Stimulated activated CD4-positive, alpha-beta T cell treated with anti-CD3 and anti-CD28 coated beads, Interleukin-1b, Interleukin-23, amount 100 ng/mL, for 48 hours (primary cell): Measurements from ENCODE around the gene KCNIP3.

Experiments used
- DNase-seq: peaks from one replicate; pipeline ENCODE4 v3.0.0-alpha.2; 2020

The KCNIP3 gene

DNA sequence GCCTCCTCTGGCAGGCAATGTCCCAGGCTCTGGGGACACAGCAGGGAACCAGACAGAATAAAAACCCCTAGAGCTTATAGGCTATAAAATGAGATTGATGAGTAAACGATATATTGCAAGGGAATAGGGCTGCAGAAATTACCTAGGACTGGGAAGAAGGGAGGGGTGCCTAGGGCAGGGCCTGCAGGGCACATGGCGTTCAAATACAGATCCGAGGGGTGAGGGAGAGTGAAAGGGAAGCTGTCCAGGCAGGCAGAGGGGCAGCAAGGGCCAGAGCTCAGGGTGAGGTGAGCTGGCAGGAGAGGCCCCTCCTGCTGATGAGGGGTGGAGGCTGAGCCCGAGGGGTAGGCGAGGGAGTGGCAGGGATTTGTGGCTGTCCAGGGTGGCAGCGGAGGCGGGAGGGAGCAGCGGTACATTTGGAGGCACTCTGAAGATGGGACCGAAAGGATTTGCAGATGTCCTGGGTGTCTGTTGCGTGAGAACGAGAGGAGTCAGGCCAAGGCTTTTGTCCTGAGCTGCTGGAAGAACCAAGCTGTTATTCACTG, 33.7 kb downstream of the KCNIP3 start:
- DNase-seq: no peak

DNA sequence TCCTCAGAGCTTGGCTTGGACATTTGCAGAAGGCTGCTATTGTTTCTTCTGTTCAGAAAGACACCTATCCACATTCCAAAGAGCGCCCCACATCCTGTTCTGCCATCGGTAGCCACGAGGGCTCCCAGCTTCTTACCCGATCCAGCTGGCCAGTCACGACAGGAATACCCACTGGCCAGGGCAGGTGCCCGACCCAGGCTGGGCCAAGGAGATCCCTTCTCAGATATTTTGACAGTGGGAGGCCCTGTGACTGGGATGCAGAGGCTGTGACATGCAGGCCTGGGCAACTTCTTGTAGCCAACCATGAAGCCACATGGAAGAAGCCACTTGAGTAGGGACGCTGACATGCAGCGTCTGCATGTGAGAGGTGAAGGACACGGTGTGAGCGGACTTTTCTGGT, 34.5 kb downstream of the KCNIP3 start:
- DNase-seq: no peak

DNA sequence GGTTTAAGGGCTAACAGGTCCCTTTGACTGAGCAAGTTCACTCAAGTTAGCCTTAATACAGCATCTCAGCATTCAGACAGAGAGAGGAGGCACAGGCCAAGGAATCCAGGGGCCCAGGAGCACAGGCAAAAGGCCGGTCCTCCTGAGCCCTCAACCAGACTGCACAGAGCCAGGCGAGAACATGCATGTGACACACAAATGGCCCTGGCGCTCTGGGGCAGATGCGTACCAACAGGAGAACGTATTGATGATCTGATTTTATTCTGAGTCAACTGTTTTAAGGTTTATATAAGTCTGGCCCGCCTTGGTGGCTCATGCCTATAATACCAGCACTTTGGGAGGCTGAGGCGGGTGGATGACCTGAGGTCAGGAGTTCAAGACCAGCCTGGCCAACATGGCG, 34.9 kb downstream of the KCNIP3 start:
- DNase-seq: no peak

DNA sequence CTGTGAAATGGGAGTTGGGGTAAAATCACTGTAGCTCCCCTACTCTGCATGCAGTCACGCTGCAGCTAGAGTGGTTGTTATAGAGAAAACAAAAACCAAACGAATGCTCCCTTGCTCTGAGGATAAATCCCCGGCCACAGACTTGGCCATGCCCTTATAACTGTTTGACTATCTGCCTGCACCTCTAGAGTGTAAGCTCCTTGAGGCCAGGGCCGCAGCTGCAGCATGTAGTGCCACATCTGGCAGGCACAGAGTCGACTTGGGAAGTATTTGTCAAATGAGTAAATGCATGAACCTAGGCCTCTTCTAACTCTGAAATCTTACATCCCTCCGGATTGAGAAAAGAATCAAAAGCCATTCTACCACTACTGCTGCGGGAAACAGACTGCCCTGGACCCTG, 35.9 kb downstream of the KCNIP3 start:
- DNase-seq: no peak

DNA sequence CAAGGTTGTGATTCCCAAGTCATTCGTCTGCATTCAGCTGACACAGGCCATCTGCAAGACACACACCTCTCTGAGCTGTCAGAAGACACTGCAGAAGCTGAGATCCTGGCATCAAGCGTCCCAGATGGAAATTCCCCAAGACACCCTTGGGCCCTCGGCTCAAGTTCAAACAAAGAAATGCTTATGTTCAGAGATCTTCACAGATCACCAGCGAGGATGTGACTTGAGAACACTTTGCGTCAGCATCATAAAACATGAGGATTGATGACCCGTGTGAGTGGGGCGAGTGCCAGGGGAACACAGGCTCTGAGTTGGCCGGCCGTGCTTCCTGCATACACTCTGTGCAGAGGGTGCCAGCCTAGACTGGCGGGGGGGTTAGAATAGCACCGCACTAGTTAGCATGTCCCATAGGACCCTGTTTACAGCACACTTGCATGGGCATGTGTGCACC, 36.8 kb downstream of the KCNIP3 start:
- no peak for DNase-seq

DNA sequence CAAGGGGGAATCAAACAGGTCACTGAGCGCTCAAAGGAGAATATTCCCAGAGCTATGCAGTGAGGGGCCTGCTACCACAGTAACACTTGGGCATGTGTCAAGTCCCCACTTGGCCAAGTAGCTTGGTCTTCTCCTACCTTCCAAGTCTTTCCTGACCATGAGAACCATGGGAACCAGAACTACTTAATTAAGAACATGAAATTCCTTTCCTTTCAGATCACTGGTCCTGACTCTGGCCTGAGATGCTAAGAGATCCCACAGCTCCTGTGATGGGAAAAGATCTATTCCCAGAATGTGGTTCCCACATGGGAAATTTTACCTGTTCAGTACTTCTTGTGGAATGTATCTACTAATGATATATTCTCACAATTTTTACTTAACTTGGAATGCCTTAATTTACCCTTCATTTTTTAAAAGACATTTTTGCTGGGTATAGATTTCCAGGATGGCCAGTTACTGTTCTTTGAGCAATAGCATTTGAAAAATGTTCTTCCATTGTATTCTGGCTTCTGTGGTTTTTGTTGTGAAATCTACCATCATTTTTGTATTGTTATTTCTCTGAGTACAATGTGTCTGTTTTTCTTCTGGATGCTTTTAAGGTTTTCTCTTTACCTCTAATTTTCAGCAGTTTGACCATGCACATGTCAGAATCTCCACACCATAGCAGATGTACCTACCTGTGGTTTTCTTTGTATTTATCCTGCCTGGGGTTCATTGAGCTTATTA, 37.9 kb downstream of the KCNIP3 start:
- no peak for DNase-seq

DNA sequence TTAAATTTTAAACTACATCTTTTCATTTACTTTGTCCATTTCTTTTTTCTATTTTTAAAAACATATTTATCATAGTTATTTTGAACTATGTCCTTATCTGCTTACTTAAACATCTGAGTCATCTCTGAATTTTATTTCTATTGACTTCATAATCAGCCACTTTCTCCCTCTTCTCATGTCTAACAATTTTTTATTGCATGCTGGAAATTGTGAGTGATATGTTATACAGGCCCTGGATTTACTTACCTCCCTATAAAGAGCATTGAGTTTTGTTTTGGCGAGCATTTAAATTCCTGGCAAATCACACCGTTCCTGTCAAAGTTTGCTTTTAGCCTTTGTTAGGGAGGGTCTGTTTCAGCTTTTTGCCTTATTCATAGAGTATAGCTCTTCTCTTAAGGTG, 39.3 kb downstream of the KCNIP3 start:
- DNase-seq: no peak

DNA sequence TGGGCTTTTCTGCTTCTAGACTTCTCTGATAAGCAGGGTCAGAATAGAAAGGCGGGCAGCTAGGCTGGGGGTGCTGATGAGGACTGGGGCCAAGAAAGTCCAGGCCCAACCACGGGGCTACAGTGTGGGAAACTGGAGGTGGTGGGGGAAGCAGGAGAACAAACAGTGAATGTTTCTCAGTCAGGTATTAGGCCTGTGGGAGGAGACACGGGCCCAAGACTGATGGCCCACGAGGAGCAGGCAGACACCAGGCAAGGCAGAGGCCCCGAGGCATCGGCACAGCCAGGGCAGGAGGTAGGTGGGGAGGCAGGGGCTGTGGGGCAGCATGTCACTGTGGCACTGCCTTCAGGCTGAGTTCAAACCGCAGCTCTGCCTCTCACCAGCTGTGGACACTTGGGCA, 40.7 kb downstream of the KCNIP3 start:
- no peak for DNase-seq

DNA sequence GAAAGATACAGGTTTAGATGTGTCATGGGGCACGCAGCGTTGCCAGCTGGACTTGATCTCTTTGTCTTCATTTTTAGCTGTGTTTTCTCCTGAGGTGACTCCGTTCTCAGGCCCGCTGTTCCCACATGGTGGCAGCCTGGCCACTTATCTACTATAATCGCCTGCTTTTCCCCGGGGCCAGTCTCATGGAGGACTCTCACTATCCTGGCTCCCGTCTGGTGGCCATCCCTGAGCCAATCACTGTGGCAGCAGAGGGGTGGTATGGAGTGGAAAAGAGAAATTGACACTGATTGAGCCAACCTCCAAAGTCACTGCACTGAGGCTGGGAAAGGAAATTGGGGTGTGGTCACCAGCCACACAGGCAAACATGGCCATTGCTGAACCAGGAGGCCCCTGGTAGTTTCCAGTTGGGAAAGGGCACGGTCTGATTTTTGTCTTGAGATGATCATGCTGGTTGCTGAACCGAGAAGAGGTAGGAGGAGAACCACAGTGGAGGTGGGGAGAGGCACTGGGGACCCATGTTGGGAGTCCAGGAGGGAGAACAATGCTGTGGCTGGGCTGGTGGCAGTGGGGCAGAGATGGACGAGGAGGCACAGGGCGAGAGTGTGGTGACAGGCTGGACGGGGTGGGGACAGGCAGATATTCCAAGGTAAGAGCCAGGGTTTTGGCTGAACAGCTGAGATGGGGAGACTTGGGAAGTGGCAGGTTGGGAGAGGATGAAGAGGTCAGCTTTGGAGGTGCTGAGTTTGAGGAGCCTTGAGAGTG, 45.6 kb downstream of the KCNIP3 start:
- DNase-seq: no peak

DNA sequence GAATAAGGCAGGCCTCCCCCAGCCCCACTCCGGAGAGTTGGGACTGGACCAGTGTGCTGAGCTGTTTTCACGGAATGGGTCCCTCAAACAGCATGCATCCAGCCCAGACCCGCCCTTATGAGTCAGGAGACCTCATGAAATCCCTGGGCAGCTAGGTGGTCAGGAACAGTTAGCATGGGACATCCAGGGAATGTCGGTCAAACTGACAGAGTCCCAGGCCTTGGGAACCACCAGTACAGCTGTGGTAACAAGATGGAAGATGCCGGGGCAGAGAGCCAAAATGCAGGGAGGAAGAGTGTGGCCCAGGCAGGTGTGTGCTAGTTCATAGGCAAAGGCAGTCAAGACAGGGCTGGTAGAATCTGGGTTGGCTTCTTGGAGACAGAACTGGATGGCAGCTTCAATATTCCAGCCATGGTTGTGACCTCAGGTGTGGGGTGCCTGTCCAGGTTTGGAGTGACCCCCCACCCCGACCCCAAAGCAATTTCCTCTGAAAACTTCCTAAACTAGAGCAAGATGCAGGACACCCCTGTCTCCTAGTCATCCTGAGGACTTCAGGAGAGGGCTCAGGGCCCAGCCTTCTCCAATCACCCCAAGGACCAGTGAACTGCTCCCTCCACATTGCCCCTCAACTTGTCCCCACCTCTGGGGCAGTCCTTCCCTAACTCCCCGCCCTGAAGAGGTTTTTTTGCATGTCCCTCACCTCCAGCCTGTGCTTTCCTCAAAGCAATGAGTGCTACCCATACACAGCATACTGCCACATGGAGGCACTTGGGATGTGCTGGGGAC, 46.5 kb downstream of the KCNIP3 start:
- no peak for DNase-seq

DNA sequence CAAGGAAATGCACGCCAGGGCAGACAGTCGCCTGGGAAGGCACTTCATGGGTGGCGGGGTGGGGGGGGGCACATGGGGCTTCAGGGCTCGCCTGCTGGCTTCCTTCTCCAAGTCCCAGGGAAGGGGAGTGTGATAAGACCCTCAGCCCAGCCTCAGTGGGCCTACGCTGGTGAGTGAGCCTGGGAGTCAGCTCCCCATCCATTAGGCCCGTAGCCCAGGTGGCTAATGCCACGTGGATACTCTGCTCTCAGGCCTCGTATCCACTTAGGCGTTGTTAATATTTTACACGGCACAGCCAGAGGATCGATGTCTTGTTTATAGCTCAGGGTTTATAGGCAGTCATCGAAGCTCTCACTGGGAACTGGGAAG, 47.1 kb downstream of the KCNIP3 start:
- no peak for DNase-seq

DNA sequence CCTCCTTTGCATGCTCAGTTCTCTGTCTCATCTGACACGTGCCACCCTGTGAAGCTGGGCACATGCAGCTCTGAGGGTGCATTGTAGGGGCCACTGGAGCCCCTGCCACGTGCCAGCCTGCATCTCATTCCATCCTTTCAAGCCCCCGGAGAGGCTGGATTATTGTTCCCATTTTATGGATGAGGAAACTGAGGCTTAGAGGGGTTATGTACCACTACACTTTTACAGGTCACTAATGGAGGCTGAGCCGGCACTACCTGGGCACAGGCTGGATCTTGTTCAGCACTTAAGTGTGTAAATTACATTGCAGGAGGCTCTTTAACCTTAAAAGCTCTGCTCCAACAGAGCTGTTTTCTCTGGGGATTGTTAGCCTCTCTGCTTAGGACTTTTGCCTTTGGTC, 47.5 kb downstream of the KCNIP3 start:
- no peak for DNase-seq

DNA sequence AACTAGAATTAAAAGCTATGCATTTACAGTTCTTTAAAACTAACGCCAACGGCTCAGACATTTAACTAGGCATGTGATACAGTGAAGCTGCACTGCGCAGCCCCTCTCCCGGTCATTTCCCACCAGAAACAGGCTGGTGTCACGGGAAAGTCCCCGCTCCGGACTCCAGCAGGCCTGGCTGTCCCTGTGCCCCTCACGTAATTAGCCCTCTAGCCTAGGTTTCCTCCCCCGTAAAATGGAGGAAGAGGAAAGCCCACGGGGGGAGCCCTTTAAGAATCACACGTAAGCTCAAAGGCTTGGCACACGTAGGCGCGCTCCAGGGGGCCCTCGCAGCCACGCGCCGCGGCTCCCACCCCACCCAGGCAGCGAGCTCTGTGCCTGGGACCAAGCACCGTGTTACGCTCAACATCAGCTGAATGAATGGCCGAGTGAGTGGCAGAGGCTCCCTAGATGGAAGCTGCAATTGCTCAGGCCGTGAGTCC, 48.0 kb downstream of the KCNIP3 start:
- no peak for DNase-seq

DNA sequence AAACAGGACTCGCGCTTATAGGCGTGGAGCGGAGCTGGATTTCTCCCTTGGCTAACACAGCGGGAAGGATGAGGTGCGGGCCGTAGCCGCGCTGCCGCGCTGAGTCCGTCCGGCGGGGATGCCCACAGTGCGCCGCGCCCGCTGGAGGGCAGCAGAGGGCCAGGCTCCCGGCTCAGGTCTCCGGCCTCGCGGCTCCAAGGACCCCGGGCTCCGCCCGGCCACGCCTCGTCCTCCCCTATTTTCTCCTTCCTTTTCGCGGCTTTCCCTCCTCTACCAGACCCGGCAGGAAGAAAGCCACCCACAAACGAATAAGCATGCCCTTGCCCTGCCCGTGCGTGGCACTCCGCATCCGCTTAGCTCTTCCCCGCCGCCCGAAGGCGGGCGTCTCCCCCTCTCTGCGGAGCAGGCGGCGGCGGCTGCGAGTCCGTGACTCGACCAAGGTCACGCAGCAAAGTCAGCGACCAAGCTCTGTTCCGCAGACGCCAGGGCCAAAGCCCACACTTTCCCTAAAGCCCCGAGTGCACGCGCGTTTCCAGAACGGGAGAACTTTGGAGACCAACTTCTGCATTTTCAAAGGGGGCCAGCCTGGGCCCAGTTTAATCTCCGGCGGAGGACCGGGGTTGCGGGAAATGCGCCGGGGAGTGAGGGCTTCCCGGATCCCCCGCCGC, 48.5 kb downstream of the KCNIP3 start:
- peak; percentile 56 for DNase-seq

DNA sequence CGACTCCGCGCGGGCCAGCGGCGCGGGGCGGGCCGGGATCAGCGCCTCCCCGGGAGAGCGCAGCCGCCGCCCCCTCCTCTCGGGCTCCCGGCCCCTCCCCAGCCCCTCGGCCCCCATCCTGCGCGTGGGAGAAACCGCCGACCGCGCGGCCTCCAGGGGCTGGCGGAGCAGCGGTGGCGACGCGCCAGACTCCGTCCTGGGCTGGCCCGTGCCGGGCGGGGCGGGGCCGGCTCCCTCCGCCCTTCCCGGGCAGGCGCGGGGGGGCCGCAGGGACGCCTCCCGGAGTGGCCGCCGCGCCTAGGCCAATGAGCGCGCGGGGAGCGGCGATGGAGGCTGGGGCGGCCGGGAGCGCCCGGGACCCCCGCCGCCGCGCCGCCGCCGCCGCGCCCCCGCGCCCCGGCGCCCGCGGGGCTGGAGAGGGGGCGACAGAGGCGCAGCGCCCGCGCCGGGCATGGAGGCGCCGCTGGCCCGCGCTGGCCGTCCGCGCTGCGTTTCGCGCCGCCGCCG, 49.1 kb downstream of the KCNIP3 start:
- no peak for DNase-seq

DNA sequence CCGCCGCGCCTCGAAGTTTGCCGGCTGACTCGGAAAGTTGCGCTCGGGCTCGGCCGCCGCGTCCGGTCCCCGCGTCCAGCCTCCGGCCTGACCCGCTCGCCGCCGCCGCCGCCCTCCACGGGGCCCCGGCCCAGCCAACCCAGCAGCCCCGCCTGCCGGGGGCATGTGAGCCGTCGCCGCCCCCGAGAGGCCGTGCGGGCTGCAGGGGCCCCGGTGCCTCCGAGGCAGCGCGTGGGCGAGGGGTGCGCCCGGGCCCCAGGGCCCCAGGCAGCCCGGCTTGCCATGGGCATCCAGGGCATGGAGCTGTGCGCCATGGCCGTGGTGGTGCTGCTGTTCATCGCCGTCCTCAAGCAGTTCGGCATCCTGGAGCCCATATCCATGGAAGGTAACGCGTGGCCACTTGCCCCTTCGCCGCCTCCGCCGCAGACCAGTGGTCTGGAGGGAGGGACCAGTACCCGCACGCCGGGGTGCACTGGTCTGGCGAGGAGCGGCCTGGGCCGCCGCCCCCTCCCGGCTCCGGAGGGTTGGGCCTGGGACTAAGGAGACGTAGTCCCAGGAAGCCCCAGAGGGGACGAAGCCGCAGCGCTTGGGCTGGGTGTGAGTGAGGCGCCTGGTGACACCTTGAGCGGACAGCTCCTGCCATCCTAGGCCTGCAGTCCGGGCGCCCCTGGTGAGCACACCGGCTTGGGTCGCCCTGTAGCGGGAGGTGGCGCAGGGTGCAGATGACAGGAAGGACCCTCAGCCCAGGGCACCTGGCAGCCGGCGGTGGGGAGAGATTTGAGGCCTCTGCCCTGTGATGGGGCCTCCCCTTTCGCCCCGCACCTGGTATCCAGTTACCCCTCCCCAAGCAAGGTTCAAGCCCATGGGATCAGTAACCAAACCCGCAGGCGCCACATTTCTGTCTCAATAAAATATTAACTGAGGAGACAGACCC, 49.9 kb downstream of the KCNIP3 start:
- no peak for DNase-seq

DNA sequence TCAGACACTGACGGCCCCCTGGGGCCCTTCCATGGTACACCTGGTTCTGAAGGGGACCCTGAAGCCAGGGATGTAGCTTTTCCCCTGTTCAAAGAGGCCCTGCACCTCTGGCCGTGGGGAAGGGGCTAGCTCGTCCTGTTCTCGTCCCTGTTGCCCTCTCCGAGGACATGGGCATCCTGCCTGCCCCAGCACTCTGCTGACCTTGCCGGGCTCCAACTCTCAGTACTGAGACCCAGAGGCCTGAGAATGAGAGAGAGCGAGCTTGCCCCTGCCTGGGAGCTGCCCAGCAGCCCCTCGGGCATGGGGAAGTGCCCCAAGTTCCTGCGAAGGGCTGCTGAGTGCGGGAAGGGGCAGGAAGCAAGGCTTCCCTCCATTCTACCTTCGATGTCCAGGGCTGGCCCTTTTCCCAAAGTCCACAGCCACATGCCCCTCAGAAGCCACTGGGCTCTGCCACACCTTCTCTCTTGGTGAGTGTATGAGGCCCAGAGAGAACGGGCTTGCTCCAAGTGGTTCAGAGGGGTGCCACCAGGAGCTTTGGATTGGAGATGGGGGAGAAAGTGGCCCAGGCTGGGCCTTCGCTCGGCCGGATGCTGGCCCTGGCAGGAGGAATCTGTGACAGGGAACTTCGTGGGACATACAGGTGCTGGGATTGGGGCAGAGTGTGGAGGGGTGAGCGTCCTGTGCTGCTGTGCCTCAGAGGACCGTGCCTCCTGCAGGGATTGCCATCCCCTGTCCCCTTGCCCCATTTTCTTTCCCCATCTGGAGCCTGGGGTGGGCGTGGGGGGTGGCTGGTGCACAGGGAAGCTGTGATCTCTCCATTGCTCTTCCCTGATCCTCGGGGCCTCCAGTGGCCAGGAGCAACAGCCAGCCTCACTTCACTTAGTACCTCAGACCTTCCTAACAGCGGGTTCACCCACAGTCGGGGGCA, 50.8 kb downstream of the KCNIP3 start:
- no peak for DNase-seq

DNA sequence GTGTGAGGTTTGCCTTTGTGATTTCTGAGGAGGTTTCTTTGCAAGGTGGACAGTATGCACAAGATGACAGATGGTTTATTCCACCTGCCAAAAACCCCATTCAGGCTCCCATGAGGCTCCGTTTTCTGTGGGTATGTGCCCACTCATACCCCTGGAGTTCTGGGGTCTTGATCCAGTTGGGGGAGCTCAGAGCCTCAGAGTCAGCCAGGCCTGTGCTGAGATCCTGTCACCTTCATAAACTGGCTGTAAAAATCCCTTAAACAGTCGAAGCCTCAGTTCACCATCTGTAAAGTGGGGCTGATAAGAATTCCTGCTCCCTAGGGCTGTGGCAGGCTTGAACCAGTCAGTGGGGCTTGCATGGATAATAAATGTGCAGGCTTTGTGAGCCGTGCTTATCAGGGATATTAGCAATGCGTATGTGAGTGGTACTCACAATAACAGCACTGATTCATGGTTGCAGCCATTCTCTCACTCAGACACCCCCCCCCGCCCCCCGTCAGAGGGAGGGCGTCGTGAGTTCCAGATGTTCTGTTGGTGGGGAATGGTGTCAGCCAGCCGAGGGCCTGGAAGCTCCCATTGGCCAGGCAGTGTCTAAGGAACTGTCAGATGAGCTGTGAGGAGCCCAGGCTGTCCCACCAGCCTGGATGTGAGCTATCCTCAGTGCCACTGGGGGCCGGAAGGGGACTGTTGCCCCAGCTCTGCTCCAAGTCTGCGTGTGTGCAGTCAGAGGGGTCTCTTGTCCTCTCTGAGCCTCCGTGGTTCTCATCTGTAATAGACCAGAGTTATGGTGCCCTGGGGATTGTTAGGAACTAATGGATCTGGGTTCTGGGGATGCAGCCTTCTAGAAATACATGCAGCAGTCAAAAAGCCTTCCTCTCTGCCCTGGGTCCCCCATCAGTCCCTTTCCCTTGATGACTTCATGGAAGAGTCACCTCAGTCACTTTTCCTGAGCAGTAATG, 51.7 kb downstream of the KCNIP3 start:
- no peak for DNase-seq
